Measurements from ENCODE around the gene SLC35B1. TPM values are rescaled to one million over a fixed set of nuclear protein-coding genes. Genes with fewer than 3 reads are reported as not detected.

SLC35B1 gene, protein sequence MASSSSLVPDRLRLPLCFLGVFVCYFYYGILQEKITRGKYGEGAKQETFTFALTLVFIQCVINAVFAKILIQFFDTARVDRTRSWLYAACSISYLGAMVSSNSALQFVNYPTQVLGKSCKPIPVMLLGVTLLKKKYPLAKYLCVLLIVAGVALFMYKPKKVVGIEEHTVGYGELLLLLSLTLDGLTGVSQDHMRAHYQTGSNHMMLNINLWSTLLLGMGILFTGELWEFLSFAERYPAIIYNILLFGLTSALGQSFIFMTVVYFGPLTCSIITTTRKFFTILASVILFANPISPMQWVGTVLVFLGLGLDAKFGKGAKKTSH
- total RNA-seq = 10 to 100 TPM; 32.4 to 68.5 (median 36.2) TPM

- intact Hi-C loops (cut with DNase I) = loop anchor here (5.0 kb wide), 1 partner anchor 69 kb away; no protein-coding TSS in a partner anchor
- H3K4me1 ChIP-seq = peaks cover 11 to 51% (median 21%) of the 10 kb centered on the region in 3 donors
- H3K4me3 ChIP-seq = peak within 1 kb of the TSS; percentile 75 to 94 (median 90)
- peak within 1 kb of the TSS; percentile 91 to 96 (median 92) for H3K27ac ChIP-seq
- TF ChIP-seq, protein P1, sequence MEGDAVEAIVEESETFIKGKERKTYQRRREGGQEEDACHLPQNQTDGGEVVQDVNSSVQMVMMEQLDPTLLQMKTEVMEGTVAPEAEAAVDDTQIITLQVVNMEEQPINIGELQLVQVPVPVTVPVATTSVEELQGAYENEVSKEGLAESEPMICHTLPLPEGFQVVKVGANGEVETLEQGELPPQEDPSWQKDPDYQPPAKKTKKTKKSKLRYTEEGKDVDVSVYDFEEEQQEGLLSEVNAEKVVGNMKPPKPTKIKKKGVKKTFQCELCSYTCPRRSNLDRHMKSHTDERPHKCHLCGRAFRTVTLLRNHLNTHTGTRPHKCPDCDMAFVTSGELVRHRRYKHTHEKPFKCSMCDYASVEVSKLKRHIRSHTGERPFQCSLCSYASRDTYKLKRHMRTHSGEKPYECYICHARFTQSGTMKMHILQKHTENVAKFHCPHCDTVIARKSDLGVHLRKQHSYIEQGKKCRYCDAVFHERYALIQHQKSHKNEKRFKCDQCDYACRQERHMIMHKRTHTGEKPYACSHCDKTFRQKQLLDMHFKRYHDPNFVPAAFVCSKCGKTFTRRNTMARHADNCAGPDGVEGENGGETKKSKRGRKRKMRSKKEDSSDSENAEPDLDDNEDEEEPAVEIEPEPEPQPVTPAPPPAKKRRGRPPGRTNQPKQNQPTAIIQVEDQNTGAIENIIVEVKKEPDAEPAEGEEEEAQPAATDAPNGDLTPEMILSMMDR (IDR thresholded peaks at IDR 0.05) = peak; percentile 67 to 86 (median 83)
- peak in 3 of 4 donors; percentile 40 to 57 (median 52) for TF ChIP-seq POLR2A (IDR thresholded peaks at IDR 0.05)
- peak; percentile 96 for DNase-seq
- no peaks in the 10 kb centered on the region for H3K9me3 ChIP-seq
- no peaks in the 10 kb centered on the region for H3K27me3 ChIP-seq
- H3K36me3 ChIP-seq = peaks cover 16 to 60% (median 23%) of the 10 kb centered on the region in 3 donors
- 0 to 2% methylated on average over 14 to 16 of the region's 53 CpGs for WGBS, 2 donors
Measured at GRCh38 chr17:49707608-49708514, at the start of gene SLC35B1. TSS of gene SLC35B1 (minus strand) at chr17:49707964. CDS start at chr17:49707833, 131 bp downstream.

GRCh38 chr17:49757151-49757777, 49.5 kb upstream of the SLC35B1 start:
- Histone ChIP-seq H3K9me3 (no peaks in the 10 kb centered on the region), H3K27me3 (no peaks in the 10 kb centered on the region), H3K4me3 (no peak overlapping the region), H3K4me1 (peaks cover 7 to 30% (median 12%) of the 10 kb centered on the region in 3 donors), H3K36me3 (peaks cover 0 to 4% (median 4%) of the 10 kb centered on the region in 3 donors), H3K27ac (peak overlapping the region in 1 of 4 donors; percentile 50)
- DNase-seq = no peak
- TF ChIP-seq POLR2A (IDR thresholded peaks at IDR 0.05) = no peak
- TF ChIP-seq, protein P1 (IDR thresholded peaks at IDR 0.05) = no peak
- 75 to 76% methylated on average over 6 of the region's 6 CpGs for WGBS, 2 donors
- intact Hi-C loops (cut with DNase I) = no loop called here

DNA sequence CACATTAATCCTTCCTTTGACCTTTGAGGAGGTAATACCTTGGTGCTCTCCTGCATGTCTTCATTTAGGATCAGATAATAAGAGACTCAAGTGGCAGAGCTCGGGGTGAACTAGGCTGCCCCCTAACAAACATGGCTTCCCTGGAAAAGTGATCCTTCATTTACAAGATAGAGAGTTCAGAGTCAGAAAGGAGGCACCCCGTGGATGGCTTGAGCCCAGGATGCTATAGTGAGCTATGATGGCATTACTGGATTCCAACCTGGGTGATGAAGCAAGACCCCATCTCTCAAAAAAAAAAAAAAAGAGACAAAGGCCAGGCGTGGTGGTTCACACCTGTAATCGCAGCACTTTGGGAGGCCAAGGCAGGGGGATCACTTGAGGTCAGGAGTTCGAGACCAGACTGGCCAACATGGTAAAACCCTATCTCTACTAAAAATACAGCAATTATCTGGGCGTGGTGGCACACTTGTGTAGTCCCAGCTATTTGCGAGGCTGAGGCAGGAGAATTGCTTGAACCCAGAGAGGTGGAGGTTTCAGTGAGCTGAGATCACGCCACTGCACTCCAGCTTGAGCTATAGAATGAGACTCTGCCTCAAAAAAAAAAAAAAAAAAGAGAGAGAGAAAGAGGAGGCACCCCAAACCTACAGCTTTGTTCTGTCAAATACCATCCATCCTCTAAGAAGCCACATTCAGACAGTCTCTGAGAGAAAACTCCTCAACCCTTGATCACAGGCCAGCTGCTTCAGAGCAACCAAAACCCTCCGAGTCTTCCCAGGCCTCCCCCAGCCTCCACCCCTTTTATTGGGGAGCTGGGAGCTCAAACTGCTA, 48.8 kb upstream of the SLC35B1 start:
- Histone ChIP-seq H3K36me3 (peaks cover 0 to 4% (median 4%) of the 10 kb centered on the region in 3 donors), H3K27me3 (no peaks in the 10 kb centered on the region), H3K27ac (peak overlapping the region in 1 of 4 donors; percentile 50), H3K9me3 (no peaks in the 10 kb centered on the region), H3K4me1 (peaks cover 4 to 23% (median 7%) of the 10 kb centered on the region in 3 donors), H3K4me3 (no peak overlapping the region)
- no peak for DNase-seq
- intact Hi-C loops (cut with DNase I) = no loop called here
- TF ChIP-seq, protein P1 (IDR thresholded peaks at IDR 0.05) = no peak
- TF ChIP-seq POLR2A (IDR thresholded peaks at IDR 0.05) = no peak
- WGBS, 2 donors = 89 to 91% methylated on average over 9 of the region's 9 CpGs

DNA sequence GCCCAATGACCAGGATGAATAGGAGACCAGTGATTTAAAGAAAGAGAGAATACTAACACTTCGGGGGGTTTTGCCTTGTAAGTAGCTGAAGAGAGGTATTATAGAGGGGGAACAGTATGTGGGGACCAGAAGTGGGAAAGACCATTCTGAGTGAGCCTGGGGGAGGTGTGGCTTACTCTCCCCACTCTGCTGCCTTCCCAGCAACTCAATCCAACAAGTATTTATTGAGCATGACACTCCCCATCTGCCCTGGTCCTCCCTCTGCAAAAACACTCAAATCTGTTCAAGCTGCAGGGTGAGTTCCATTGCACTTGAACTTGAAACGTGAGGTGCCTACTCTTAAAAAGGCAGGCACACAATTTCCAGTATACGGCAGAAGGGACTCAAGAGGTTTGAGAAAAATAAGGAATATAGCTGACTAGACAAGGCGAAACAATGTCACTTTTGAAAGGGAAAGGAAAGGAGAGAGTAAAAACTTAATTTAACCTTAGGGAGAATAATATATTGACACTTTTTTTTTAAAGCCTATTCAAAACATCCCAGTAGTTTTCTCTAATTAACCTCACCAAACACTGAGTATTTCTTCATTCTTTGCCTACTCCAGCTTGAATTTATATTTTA, 48.0 kb upstream of the SLC35B1 start:
- TF ChIP-seq POLR2A (IDR thresholded peaks at IDR 0.05) = no peak
- TF ChIP-seq, protein P1 (IDR thresholded peaks at IDR 0.05) = no peak
- no peak overlapping the region for H3K27ac ChIP-seq
- no peak for DNase-seq
- H3K4me1 ChIP-seq = peaks cover 0 to 15% (median under 1%) of the 10 kb centered on the region in 3 donors
- peaks cover 0 to 4% (median 4%) of the 10 kb centered on the region in 3 donors for H3K36me3 ChIP-seq
- 79 to 85% methylated on average over 4 of the region's 4 CpGs for WGBS, 2 donors
- intact Hi-C loops (cut with DNase I) = no loop called here
- H3K27me3 ChIP-seq = no peaks in the 10 kb centered on the region
- no peak overlapping the region for H3K4me3 ChIP-seq
- H3K9me3 ChIP-seq = no peaks in the 10 kb centered on the region

All from esophagus squamous epithelium (tissue), 5 donors.